GM18907 (cell line): Measurements from ENCODE around the gene OPN1SW.

Source experiments
- ATAC-seq: cut with Tn5 transposase; IDR thresholded peaks from one replicate; pipeline ENCODE4 v1.9.1; 2021; ENCODE audit warnings: mild to moderate bottlenecking, moderate library complexity; ENCODE audit not compliant: unreplicated experiment

Gene OPN1SW

GRCh38 chr7:128775744-128776474 is at the start of gene OPN1SW:
OPN1SW (minus strand) TSS chr7:128775794; CDS start chr7:128775781, 13 bp downstream.
- ATAC-seq = no peak

GRCh38 chr7:128821724-128822123 is 46.1 kb upstream of the OPN1SW start:
- ATAC-seq = no peak

- no peak for ATAC-seq
Observed at GRCh38 chr7:128818694-128819093, 43.1 kb upstream of the OPN1SW start.

- no peak for ATAC-seq
Observed at GRCh38 chr7:128815289-128815942, 39.8 kb upstream of the OPN1SW start.

GRCh38 chr7:128814499-128814898 is 38.9 kb upstream of the OPN1SW start:
- ATAC-seq = no peak

- ATAC-seq = no peak
Observed at GRCh38 chr7:128812514-128813168, 37.0 kb upstream of the OPN1SW start.

- no peak for ATAC-seq
Observed at GRCh38 chr7:128811631-128812430, 36.2 kb upstream of the OPN1SW start.

GRCh38 chr7:128810997-128811396 is 35.4 kb upstream of the OPN1SW start:
- no peak for ATAC-seq

- ATAC-seq = no peak
Observed at GRCh38 chr7:128810473-128810872, 34.9 kb upstream of the OPN1SW start.

- ATAC-seq = no peak
Observed at GRCh38 chr7:128809363-128809762, 33.8 kb upstream of the OPN1SW start.

GRCh38 chr7:128807191-128807590 is 31.6 kb upstream of the OPN1SW start:
- no peak for ATAC-seq

- no peak for ATAC-seq
Observed at GRCh38 chr7:128805225-128805624, 29.6 kb upstream of the OPN1SW start.

- ATAC-seq = no peak
Observed at GRCh38 chr7:128804484-128804883, 28.9 kb upstream of the OPN1SW start.

- ATAC-seq = no peak
Observed at GRCh38 chr7:128801667-128802418, 26.2 kb upstream of the OPN1SW start.

GRCh38 chr7:128801003-128801402 is 25.4 kb upstream of the OPN1SW start:
- ATAC-seq = no peak

GRCh38 chr7:128800567-128800966 is 25.0 kb upstream of the OPN1SW start:
- no peak for ATAC-seq

- no peak for ATAC-seq
Observed at GRCh38 chr7:128799451-128799850, 23.9 kb upstream of the OPN1SW start.

GRCh38 chr7:128796327-128796726 is 20.7 kb upstream of the OPN1SW start:
- ATAC-seq = no peak

- no peak for ATAC-seq
Observed at GRCh38 chr7:128795129-128795528, 19.5 kb upstream of the OPN1SW start.

GRCh38 chr7:128794436-128794835 is 18.8 kb upstream of the OPN1SW start:
- no peak for ATAC-seq
